ENCODE results near the gene KCNA2. TPM values are rescaled to one million over a fixed set of nuclear protein-coding genes. Genes with fewer than 3 reads are reported as not detected.

KCNA2 gene
- polyA plus RNA-seq, 1 donor (not counting 4 experiments of a cell fraction or from before 2014, with no cell fraction given): 0.03 TPM

- Histone ChIP-seq H3K4me3 (ENCODE audit: control insufficient read depth in 2 of 3, extremely low read depth in 1 of 3, insufficient read depth in 2 of 3, low read depth in 1 of 3, low read length in 3 of 3) (no peak overlapping the region), H3K4me2 (ENCODE audit: control insufficient read depth, extremely low read depth, insufficient read depth, low read depth, low read length) (no peak overlapping the region), H3K9me3 (ENCODE audit: control insufficient read depth, low read depth, low read length) (no peaks in the 10 kb centered on the region), H4K20me1 (ENCODE audit: control insufficient read depth, extremely low read depth, insufficient read depth, low read length) (no peaks in the 10 kb centered on the region), H3K36me3 (ENCODE audit: control insufficient read depth in 2 of 2, extremely low read depth in 1 of 2, insufficient read depth in 2 of 2, low read length in 2 of 2) (no peaks in the 10 kb centered on the region), H3K4me1 (ENCODE audit: control insufficient read depth, extremely low read depth, insufficient read depth, low read length) (no peaks in the 10 kb centered on the region), H3K27ac (ENCODE audit: control insufficient read depth, insufficient read depth, low read length) (no peak overlapping the region), H3K27me3 (ENCODE audit: control insufficient read depth, extremely low read depth, insufficient read depth, low read length) (peaks cover 5% of the 10 kb centered on the region), H3K9me1 (ENCODE audit: control insufficient read depth, extremely low read depth, insufficient read depth, low read length) (no peaks in the 10 kb centered on the region), H2AFZ (ENCODE audit: control insufficient read depth, low read length) (no peak overlapping the region), H3K79me2 (ENCODE audit: control insufficient read depth, insufficient read depth, low read length) (no peaks in the 10 kb centered on the region), H3K9ac (ENCODE audit: control insufficient read depth, extremely low read depth, insufficient read depth, low read length) (no peak overlapping the region)
- dilution Hi-C loops (cut with MboI; ENCODE audit: extremely low pct_ligation_motif_present, low sequenced_read_pairs): no loop called here
- no peak for FAIRE-seq
- DNase-seq (ENCODE audit: low read depth, low spot score): no peak
- TF ChIP-seq EZH2 (IDR thresholded peaks at IDR 0.05; ENCODE audit: low read length) (no peak), CTCF (optimal IDR thresholded peaks at IDR 0.05 in 1 of 3, IDR thresholded peaks at IDR 0.05 in 1 of 3, conservative IDR thresholded peaks at IDR 0.05 in 1 of 3; ENCODE audit: extremely low read depth in 1 of 3, insufficient read depth in 2 of 3, low read length in 3 of 3) (no peak)
These were observed 27.9 kb upstream of the KCNA2 start for GRCh38 chr1:110634086-110634454.

- Histone ChIP-seq H3K4me3 (ENCODE audit: control insufficient read depth in 2 of 3, extremely low read depth in 1 of 3, insufficient read depth in 2 of 3, low read depth in 1 of 3, low read length in 3 of 3) (no peak overlapping the region), H4K20me1 (ENCODE audit: control insufficient read depth, extremely low read depth, insufficient read depth, low read length) (no peaks in the 10 kb centered on the region), H3K36me3 (ENCODE audit: control insufficient read depth in 2 of 2, extremely low read depth in 1 of 2, insufficient read depth in 2 of 2, low read length in 2 of 2) (no peaks in the 10 kb centered on the region), H3K4me2 (ENCODE audit: control insufficient read depth, extremely low read depth, insufficient read depth, low read depth, low read length) (no peak overlapping the region), H3K4me1 (ENCODE audit: control insufficient read depth, extremely low read depth, insufficient read depth, low read length) (no peaks in the 10 kb centered on the region), H3K27me3 (ENCODE audit: control insufficient read depth, extremely low read depth, insufficient read depth, low read length) (peaks cover 5% of the 10 kb centered on the region), H3K79me2 (ENCODE audit: control insufficient read depth, insufficient read depth, low read length) (no peaks in the 10 kb centered on the region), H3K9me1 (ENCODE audit: control insufficient read depth, extremely low read depth, insufficient read depth, low read length) (no peaks in the 10 kb centered on the region), H3K9me3 (ENCODE audit: control insufficient read depth, low read depth, low read length) (no peaks in the 10 kb centered on the region), H2AFZ (ENCODE audit: control insufficient read depth, low read length) (no peak overlapping the region), H3K27ac (ENCODE audit: control insufficient read depth, insufficient read depth, low read length) (no peak overlapping the region), H3K9ac (ENCODE audit: control insufficient read depth, extremely low read depth, insufficient read depth, low read length) (no peak overlapping the region)
- TF ChIP-seq CTCF (optimal IDR thresholded peaks at IDR 0.05 in 1 of 3, IDR thresholded peaks at IDR 0.05 in 1 of 3, conservative IDR thresholded peaks at IDR 0.05 in 1 of 3; ENCODE audit: extremely low read depth in 1 of 3, insufficient read depth in 2 of 3, low read length in 3 of 3): no peak
- no peak for TF ChIP-seq EZH2 (IDR thresholded peaks at IDR 0.05; ENCODE audit: low read length)
- no peak for FAIRE-seq
- dilution Hi-C loops (cut with MboI; ENCODE audit: extremely low pct_ligation_motif_present, low sequenced_read_pairs): no loop called here
- DNase-seq (ENCODE audit: low read depth, low spot score): no peak
These were observed 27.5 kb upstream of the KCNA2 start for GRCh38 chr1:110633646-110634030.

Measured in keratinocyte (primary cell).